Fibroblast of villous mesenchyme (primary cell): ENCODE results near the gene DNMBP. TPM values are rescaled to one million over a fixed set of nuclear protein-coding genes. Genes with fewer than 3 reads are reported as not detected.

Experiments used
- DNase-seq: peaks from one replicate; pipeline ENCODE4 v3.0.0-alpha.2; 2010; ENCODE audit warnings: low read depth
- H3K4me3 ChIP-seq: 2 replicates; pipeline ENCODE4 v1.5.1; 2011; ENCODE audit warnings: low read depth, mild to moderate bottlenecking, low read length
- total RNA-seq: library from RNA; depleted of rRNA; stranded (reverse); fragments of >200 nt; gene quantifications from 2 replicates; pipeline ENCODE4 v1.2.3, GENCODE V29; 2012
- TF ChIP-seq, protein P1 (sequence below): IDR thresholded peaks from 2 replicates; pipeline ENCODE4 v1.5.1; 2012; ENCODE audit warnings: low read depth, mild to moderate bottlenecking, low read length; ENCODE audit not compliant: insufficient read depth

Gene DNMBP
- total RNA-seq, 1 donor: 27.6 TPM

DNA sequence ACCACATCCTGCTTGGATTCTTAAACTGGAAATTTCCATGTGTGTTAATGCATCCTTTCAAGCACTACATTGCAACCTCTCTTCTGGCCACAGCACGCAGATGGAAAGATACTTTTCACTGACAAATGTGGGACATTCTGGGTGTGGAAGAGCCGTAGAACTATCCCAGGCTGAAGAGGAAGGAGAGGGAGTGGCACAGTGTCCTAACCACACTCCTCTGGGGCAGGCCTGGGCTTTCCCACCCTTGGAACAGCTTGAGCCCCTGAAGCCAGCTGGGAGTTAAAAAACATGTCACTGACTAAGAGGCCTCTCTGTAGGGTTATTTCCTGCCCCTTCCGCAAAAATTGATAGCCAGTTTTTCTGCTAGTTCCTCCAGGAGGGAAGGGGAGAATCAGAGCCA is 34.0 kb upstream of the DNMBP start:
- TF ChIP-seq, protein P1, sequence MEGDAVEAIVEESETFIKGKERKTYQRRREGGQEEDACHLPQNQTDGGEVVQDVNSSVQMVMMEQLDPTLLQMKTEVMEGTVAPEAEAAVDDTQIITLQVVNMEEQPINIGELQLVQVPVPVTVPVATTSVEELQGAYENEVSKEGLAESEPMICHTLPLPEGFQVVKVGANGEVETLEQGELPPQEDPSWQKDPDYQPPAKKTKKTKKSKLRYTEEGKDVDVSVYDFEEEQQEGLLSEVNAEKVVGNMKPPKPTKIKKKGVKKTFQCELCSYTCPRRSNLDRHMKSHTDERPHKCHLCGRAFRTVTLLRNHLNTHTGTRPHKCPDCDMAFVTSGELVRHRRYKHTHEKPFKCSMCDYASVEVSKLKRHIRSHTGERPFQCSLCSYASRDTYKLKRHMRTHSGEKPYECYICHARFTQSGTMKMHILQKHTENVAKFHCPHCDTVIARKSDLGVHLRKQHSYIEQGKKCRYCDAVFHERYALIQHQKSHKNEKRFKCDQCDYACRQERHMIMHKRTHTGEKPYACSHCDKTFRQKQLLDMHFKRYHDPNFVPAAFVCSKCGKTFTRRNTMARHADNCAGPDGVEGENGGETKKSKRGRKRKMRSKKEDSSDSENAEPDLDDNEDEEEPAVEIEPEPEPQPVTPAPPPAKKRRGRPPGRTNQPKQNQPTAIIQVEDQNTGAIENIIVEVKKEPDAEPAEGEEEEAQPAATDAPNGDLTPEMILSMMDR: no peak
- no peak overlapping the region for H3K4me3 ChIP-seq
- peak; percentile 91 for DNase-seq

DNA sequence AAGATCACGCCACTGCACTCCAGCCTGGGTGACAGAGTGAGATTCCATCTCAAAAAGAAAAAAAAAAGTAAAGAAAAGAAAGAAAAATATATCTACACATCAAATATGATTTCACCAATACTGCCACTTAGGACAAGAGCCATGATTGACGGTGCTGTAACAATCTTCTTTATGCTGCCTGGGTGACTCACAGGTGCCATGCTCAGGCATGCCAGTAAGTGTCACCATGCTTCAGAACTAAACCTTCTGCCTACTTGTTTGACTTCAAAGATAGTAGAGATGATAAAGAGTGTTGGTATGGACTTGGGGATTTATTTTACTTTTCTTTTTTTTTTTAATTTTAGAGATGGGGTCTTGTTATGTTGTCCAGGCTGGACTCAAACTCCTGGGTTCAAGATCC is 33.6 kb upstream of the DNMBP start:
- no peak overlapping the region for H3K4me3 ChIP-seq
- no peak for DNase-seq
- TF ChIP-seq, protein P1: no peak

DNA sequence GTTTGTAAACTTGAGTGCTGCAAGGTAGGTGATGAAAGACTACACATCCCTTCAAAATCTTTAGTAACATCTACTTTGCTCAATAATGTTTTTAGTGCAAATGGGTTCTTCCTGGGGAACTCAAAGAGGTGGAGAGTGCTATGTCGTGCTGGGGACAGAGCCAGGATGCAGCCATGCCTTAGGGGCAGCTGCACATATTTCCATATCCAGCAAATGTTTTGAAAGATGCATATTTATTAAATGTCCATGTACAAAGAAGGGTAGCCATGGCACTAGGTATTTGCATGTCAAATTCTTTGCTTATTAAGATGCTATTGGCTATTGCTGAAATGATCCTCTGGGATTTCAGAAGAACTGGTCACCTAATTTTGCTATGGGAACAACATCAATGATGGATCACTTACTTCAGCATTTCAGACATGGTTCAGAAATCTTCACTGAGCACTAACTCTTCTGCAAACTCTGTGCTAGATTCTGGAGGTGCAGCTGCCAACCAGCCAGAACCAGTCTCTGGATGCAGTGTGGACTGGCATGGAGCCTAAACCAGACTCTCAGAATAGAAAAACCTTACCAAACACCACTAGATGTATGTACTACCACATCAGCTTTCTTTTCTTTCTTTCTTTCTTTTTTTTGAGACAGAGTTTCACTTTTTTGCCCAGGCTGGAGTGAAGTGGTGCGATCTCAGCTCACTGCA is 31.7 kb upstream of the DNMBP start:
- H3K4me3 ChIP-seq: no peak overlapping the region
- no peak for DNase-seq
- TF ChIP-seq, protein P1: no peak

DNA sequence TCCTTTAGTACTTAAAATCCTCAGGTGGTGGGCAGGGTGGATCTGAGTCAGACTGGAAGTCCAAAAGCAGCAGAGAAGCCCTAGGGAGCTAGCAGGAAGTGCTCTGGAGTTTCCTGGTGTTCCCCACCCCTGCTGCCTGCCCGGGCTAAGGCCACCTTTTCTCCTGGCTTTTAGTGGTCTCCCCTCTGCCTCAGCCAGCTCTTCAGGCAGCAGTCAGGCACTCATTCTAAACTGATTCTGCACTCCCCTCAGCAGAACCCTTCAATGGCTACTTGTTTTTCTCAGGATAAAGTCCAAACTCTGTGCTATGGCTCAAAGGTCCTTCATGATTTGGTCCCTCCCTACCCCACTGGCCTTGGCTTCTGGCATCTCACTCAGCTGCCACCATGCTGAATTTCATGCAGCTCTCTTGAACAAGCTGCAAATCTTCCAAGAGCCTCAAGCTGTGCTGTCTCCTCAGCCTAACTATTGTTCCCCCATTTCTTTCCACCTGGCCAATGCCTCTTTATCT is 28.9 kb upstream of the DNMBP start:
- TF ChIP-seq, protein P1: no peak
- no peak for DNase-seq
- H3K4me3 ChIP-seq: no peak overlapping the region

DNA sequence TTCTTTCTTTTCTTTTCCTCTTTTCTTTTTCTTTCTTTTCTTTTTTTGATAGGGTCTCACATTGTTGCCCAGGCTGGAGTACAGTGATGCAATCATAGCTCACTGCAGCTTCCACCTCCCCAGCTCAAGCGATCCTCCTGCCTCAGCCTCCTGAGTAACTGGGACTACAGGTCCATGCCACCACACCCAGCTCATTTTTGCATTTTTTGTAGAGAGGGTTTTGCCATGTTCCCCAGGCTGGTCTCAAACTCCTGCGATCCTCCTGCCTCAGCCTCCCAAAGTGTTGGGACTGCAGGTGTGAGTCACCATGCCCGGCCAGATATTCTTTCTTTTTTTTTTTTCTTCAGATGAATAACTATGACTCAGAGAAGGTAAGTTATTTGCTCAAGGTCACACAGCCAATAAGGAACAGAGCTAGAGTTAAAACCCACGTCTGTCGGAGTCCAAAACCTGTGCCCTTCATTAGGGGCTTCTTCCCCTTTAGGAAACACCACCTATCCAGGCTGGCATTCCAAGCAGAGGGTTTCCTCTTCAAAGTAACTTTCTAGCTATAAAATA is 28.1 kb upstream of the DNMBP start:
- DNase-seq: no peak
- TF ChIP-seq, protein P1: no peak
- no peak overlapping the region for H3K4me3 ChIP-seq

DNA sequence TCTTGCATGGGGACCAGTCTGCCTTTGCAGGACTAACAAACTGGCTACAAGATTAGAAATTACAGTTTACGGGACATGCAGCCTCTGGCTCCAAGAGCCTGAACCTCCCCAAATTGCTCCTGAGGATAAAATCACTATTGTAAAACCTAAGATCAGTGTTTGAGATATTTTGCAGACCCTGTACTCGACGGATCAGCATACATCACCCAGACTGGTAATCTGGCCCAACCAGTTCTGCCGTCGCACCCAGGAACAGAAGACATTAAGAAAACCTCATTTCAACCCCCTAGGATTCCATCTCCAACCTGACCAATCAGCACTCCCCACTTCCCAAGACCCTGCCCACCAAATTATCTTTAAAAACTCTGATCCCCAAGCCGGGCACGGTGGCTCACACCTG is 27.1 kb upstream of the DNMBP start:
- DNase-seq: no peak
- H3K4me3 ChIP-seq: no peak overlapping the region
- TF ChIP-seq, protein P1: no peak
